NCI-H82 (cell line): ENCODE results near the gene SNAPIN.
A peak's percentile ranks its signal among the peaks of the same experiment; 100 is the strongest.
"Not testable (repeated sequence)": the region's sequence is repeated elsewhere in the genome, so short reads cannot be mapped to it uniquely, and the experiment has no call there.

ENCODE experiments used
- DNase-seq: peaks from one replicate; lab custom pipeline; 2025; lab: John Stamatoyannopoulos, UW

The SNAPIN gene

DNA sequence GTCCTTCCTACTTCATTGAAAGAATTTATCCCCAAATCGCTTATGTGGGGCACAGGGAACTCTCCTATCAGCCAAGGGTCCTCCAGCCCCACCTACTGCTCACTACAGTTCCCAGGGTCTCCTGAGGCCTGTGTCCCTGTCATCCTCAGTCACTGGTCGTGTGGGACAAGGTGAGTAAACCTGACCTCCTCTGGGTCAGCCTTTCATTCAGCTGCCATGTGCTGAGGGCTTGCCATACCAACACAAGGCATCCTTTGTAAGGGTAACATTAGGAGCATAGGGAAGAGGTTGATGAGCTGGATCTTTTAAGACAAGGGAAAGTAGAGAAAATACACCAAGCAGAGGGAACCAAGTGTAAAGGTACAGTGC, 11.2 kb upstream of the SNAPIN start:
- DNase-seq: peak; percentile 62

DNA sequence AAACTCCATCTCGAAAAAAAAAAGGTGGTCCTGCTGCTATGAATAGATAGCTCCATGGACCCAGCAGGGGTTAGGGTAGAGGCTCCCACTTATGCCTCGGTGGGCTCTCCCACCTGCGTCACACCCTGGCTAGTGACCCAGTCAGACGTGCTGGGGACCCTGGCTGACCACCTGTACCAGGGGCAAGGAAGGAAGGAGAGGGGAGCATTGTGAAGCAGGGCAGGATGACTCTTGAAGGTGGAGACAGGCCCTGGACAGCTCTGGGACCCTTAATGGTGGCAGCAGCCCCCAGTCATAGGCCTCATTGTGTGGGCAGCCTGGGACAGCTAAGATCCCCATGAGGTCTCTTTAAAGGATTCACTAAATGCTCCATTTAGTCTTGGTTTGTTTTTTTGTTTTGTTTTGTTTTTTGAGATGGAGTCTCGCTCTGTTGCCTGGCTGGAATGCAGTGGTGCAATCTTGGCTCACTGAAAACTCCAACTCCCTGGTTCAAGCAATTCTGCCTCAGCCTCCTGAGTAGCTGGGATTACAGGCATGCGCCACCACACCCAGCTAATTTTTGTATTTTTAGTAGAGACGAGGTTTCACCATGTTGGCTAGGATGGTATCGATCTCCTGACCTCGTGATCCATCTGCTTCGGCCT, 10.4 kb upstream of the SNAPIN start:
- no peak for DNase-seq

DNA sequence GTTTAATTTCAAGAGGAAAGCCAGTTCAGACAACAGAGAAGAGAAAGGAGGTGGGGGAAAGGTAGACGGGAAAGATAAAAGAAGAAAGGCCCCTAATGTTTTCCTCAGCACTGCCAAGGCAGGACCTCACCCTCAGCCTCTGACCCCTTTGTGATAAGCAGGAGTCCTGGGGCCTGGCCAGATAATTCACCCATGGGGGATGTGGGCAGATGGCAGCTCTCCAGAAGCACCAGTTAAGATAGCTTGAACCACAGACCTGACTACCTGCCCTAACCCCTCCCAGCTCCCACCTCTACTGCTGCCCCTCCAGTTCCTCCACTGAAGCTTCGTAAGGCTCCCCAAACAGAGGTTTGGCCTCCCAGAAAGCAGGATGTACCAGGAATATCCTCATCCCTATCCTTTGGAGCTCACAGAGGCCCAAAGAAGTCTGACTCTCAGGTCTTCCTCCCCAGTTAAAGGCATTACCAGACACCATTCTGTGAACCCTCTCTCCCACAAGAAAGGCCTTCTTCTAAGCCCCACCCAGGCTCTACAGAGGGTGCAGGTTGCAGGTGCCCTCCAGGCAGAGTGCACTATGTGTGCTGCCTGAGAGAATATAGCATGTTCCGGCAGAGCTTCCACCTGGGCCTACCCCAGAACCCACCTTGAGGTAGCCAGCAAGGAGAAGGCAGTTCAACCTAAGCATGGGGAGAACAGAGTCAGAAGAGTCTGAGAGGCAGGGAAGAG, 9.2 kb upstream of the SNAPIN start:
- DNase-seq: no peak

DNA sequence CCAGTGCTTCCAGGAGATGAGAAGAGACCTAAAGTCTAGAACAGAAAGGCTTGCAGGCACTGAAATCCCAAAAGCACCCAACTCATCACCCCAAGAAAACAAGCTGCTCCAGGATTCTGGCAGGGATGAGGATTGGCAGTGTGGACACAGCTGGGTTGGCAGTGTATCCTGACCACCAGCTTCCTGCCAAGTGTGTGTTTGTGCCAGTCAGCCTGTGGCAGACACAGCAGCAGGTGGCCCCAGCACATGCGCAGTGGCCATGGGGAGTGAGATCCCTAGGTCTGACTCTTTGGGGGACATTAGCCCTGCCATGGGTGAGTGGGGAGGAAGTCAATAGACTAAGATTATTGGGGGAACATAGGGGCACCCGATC, 8.7 kb upstream of the SNAPIN start:
- no peak for DNase-seq

DNA sequence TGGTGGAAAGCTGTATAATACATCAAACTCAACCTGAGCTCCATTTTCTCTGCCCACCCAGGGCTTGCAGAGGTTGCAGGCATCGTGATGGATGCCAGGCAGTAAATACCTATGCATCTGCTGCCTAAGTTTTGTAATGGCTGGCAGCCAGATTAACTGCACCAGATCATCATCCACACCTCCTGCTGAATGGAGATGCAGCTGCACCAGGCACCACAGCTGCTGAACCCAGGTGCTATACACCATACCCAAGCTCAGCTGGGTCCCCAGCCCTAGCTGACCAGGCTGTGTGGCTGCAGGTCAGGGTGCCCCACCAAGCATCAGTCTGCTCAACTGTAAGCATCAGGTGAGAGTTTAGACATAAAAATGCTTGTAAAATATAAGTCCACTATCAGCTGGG, 6.7 kb upstream of the SNAPIN start:
- DNase-seq: no peak

DNA sequence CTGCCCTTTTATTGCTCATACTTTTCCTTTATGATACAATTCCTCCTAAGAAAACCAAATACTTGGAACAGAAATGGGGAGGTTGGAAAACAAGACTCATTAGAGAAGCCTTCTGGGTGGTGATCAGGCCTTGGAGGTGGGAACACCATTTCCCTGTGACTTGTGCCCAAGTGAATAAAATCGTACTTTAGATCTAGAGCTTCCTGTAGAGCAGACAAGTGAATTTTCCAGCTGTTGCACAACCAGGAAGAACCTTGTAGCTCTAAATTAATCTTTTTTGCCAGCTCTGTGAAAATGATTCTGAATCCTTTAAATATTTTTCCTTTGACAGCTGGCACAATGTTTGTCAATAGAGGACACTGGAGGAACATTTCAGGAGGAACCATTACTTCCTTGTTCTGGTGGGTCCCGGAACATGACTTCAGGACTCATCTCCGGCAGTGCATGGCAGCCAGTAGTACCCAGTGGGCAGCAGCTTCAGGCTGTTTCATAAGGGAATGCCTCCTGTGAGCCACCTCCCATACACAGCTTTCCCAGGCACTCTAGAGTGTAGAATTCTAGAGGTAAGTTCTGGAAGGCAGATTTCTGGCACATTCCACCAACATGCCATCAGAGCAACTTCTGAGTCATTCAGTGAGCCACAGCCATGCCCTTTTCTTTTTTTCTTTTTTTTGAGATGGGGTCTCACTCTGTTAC, 5.5 kb upstream of the SNAPIN start:
- no peak for DNase-seq

DNA sequence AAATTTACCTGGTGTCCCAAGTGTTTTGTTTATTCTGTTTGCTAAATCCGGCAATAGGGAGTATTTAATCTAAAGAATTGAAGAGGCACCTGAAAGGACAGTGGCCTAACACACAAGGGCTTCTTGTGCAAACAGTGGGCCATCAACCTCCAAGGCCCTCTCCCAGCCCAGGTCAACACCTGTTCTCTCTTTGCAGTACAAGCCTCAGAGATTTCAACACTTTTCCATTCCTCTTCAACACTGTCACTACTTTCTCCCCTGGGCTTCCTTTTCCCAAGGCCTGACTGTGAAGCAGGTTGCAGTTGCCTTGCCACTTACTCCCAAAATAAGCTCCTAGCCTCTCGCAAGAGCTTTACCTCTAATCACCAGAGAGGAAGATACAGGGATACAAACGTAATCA, 3.2 kb upstream of the SNAPIN start:
- no peak for DNase-seq

DNA sequence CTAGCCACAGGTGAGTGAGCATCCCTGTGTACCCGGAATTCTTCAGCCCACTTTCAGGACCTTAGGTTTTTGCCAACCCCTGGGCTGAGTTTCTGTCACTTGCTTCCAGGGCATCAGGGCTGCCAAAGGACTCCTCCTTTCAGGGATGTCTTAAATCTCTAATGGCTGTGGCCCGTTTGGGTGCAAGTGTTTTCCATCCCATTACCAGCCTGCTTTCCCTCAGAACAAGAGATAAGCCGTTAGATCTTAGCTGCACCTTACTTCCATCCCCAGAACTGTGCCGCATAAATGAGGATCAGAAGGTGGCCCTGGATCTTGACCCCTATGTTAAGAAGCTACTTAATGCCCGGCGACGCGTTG, 652 bp downstream of the SNAPIN start:
- DNase-seq: peak; percentile 45

DNA sequence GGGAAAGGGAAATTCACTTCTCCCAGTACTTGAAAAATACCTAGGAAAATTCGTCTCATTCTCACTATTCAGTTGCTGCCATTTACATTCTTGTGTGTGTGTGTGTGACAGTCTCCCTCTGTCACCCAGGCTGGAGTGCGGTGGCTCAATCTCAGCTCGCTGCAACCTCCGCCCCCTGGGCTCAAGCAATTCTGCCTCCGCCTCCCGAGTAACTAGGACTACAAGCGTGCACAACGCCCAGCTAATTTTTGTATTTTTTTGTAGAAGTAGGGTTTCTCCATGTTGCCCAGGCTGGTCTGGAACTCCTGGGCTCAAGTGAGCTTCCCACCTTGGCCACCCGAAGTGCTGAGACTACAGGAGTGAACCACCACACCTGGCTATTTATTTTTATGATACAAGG, 1.2 kb downstream of the SNAPIN start:
- DNase-seq: no peak

DNA sequence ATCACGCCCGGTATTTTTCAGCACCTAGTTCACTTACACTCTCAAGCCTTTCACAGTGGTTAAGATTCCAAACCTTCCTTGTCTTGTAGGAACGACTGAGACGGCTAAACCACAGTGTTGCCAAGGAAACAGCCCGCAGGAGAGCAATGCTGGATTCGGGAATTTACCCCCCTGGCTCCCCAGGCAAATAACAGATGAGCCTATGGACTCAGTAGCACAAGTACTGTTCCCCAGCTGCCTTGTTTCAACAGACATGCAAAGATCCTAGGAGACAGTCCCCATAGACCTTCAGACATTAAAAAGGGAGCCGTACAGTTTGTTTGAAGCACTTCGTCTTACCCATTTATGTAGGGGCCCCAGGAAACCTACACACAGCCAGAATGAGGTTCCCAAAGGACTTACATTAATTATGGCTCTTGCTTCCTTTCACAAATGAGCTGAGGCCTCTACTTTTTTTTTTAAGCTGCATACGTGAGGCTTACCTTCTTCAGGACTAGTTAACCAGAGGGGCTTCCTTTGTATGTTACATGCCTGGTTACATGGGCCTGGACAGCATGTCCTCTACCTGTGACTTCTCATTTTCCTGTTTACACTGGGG, 2.7 kb downstream of the SNAPIN start:
- peak; percentile 37 for DNase-seq

DNA sequence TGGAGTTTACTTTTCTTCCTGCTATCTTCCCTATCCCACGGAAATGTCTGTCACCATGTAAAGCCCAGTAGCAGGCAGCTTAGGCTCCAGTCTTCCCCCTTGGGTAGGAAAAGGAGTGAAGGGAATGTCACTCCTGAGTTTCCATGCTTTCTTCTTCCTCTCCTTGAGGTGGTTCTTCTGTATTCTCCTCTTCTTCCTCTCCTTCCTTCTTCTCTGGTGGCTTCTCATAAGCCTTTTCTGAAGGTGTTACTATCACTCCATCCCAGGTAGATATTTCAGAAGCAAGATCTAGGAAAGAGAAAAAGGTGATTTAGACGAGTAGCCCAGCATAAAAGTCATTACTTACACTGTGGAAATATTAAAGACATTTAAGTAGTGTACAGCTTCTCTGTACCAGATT, 3.8 kb downstream of the SNAPIN start:
- DNase-seq: no peak

DNA sequence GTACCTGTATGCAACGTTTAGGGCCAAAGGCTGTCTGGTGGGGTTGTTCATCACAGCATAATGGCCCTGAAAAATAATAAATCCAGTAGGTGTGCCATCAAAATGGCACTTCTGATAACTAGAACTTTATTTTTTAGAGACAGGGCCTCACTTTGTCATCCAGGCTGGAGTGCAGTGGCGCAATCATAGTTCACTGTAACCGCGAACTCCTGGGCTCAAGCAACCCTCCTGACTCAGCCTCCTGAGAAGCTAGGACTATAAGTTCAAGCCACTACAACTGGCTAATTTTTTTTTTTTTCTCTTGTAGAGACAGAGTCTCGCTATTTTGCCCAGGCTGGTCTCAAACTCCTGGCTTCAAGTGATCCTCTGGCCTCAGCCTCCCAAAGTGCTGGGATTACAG, 4.7 kb downstream of the SNAPIN start:
- no peak for DNase-seq

DNA sequence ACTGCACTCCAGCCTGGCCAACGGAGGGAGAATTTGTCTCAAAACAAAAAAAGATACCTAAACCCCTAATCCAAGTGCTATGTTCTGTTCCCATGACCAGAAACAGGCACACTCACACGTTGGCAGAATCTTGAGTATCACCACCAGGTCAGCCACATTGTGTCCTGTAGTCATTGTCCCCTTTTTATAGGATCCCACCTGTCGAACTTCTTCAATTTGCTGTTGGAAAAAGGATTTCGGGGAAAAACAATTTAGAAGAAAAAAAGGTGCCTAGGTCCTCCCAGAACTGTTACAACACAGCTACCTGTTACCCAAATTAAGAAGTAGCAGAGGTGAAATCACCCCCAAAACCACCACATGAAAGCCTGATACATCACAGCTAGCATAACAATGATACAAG, 8.9 kb downstream of the SNAPIN start:
- DNase-seq: no peak

DNA sequence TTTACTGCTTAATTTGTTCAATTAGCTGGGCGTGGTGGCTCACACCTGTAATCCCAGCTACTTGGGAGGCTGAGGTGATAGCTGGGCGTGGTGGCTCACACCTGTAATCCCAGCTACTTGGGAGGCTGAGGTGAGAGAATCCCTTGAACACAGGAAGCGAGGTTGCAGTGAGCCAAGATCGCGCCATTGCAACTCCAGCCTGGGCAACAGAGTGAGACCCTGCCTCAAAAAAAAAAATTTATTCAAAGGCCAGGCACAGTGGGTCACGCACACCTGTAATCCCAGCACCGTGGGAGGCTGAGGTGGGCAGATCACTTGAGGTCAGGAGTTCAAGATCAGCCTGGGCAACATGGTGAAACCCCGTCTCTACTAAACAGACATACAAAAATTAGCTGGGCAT, 10.2 kb downstream of the SNAPIN start:
- DNase-seq: not testable (repeated sequence)

DNA sequence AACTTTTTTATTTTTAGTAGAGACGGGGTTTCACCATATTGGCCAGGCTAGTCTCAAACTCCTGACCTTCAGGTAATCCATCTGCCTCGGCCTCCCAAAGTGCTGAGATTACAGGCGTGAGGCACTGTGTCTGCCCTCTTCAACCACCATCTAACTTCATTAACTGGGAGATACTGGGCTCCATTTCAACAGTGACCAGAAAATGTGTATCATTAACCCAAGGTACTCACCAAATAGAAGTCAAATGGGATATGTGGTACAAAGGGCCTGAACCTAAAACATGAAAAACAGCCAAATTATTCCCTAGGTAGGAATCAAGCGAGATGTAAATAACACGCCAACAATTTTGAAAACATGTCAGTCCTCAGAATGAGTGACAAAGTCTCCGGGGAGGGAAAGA, 11.1 kb downstream of the SNAPIN start:
- DNase-seq: no peak

DNA sequence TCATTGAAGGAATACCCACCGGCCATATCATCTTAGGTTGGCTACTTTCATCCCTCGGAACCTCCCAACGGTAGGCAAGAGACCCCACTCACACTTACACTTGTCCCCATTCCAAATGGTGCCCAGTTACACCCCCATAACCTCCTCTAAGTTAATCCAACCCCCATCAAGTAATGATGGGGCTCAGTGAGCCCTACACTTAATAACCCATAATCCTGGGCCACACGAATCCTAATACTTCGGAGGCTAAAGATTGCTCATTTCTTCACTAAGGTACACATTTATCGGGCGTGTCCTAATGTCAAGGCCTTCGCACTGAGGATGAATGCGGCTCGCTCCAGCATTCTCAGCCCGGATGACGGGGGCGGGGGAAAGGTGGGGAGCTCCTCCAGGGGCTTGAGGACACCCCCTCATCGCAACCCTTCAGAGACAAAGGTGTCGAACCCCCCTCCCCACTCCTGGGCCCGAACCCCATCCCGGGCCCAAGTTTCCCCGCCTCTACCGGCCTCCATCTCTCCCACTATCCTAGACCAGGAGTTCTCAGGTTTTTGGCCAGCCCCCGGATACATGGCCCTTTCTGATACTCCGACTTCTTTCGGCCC, 11.9 kb downstream of the SNAPIN start:
- DNase-seq: peak; percentile 48

DNA sequence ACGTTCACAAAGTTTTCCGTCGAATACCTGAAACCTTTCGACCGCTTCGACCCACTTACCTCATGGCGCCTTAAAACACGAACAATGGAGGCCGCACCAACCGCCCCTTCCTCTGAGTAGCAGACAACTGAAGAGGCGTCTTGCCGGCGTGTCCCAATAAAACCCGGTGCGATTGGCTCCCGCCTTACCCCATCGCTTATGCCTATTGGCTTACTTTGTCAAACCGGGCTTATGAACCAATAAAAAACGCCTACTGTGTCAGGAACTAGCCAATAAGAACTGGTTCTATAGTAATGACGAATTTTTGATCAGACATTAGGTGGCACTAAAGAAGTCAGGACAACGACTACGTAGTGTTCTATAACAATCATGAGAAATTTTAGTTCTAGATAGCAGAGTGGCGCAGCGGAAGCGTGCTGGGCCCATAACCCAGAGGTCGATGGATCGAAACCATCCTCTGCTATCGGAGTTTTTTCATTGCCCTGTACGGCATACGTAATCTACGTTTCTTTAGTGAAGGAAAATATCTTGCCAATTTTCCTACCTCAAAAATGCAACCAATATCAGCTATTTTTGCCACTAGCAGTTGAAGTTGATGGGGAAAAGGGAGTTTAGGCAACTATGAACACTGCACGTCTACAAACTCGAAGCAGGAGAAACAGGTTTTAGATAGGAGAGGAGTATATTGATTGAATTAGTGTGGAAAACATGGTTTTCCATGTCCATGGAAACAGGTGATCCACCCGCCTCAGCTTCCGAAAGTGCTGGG, 12.5 kb downstream of the SNAPIN start, which contains the start of gene ILF2:
ILF2 (minus strand) TSS at position 135 of the 769 bp plus-strand sequence; CDS start at position 64, 71 bp downstream.
- peak; percentile 100 for DNase-seq

DNA sequence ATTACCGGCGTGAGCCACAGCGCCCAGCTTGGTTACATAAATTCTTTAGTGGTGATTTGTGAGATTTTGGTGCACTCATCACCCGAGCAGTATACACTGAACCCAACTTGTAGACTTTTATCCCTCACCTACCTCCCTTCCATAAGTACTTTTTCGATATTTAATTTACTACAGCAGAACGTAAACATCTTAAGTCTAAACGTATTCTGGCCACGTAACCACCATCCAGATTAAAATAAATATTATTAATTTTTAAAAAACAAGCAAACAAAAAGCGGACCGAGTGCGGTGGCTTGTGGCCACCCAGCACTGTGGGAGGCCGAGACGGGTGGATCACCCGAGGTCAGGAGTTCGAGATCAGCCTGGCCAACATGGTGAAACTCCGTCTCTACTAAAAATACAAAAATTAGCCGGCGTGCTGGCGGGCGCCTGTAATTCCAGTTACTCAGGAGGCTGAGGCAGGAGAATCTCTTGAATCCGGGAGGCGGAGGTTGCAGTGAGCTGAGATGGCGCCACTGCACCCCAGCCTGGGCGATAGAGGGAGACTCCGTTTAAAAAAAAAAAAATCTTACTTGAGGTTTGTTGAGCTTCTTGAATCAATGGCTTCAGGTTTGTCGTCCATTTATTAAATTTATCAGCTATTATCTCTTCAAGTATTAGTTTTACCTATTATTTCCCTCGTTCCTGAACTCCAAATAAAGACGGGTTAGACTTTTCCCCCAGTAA, 13.3 kb downstream of the SNAPIN start:
- peak; percentile 75 for DNase-seq

DNA sequence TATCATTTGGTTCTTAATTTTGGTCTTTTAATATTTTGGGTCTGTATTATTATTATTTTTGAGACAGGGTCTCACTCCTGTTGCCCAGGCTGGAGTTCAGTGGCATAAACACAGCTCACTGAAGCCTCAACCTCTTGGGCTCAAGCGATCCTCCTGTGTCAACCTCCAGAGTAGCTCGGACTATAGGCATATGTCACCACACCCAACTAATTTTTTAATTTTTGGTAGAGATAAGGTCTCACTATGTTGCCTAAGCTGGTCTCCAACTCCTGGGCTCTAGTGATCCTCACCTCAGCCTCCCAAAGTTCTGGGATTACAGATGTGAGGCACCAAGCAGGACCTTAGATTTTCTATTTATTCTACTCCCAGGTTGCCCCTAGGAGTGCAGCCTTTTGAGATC, 15.0 kb downstream of the SNAPIN start:
- DNase-seq: no peak

DNA sequence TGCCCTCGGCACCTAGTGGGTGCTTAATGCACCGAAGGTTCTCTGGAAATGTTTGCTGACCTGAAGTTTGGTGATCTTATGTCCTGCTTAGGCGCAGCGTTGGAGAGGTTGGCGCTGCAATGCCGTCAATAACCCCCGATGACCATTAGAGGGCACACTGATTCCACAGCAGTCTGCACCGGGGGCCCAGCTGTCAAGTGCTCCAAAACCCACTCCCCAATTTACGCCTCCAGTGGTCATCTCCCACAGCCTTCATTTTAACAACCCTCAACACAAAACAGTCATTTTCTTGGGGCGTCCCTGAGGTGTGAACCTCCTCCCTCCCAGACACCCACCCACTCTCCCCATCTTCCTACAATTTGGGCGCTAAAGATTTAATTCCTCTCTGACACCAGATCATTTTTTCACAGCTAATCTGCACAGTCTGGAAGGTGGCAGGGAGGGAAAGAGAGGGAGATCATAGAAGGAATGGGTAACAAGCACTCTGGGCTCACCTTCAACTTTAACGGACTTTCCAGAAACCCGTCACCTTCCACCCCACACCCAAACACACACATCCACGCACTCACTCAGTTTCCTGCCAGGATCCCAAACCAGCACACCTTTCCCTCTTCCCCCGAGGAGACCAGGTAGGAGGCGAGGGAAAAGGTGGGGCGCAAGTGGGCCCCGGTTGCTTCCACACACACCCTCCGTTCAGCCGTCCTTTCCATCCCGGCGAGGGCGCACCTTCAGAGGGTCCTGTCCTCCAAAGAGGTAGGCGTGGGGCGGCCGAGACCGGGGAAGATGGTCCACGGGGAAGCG, 19.4 kb downstream of the SNAPIN start:
- DNase-seq: peak; percentile 83
